Dedifferentiated amniotic fluid mesenchymal stem cell (primary cell): ENCODE measurements around the gene MCTP1.
A peak's percentile ranks its signal among the peaks of the same experiment; 100 is the strongest.

Experiments
- DNase-seq: peaks from one replicate; pipeline ENCODE4 v3.0.0-alpha.2; 2016; ENCODE audit errors: extremely low spot score

Gene MCTP1

DNA sequence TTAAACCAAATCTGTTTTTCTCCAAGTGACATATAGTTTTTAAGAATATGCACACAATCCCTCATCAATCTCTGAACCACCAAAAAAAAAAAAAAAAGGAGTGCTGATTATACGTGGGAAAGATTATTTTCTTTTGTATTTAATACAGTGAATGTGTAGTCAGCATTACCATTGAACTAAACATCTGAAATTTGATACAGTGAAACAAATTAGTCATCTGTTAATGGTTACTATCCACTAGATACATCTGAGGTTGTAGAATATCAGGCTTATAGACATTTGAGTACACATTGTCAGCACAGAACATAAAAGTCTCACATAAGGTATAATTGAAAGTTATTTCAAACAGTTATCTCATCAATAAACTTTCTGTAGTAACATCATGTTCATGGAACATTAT is 579.5 kb downstream of the MCTP1 start:
- peak; percentile 21 for DNase-seq

DNA sequence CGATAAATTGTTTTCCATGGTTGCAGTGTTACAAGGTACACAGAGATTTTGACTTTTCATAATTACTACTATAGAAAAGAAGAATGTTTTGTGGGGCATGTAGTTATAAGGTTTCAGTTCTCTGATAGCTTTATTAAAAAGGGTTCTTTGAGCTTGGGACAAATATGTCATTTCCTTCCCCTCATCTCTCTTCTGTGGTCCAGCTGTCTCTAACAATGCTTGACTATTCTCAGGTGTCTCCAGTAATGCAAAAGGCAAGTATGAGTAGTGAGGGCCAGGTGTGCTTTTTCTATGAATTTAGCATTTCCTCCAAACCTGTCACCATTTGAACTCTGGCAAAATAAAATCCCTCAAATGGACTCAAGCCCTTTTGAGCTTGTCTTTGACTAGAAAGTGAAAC is 582.2 kb downstream of the MCTP1 start:
- no peak for DNase-seq

DNA sequence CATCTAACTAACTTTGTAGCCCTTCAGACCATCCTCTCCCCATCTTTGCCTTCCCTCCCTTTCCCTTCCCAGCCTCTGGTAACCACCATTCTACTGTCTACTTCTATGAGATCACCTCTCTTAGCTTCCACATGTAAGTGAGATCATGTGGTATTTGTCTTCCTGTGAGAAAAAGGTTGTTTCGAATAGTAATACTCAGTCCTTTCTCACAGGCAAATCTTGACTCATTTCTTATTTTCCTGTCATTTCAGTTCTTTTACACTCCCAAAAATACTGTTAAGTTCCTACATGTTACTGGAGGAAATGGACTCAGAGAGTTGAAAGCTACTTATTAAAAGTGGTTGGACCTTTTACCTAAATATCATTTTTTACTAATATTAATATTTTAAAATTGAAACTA is 584.3 kb downstream of the MCTP1 start:
- DNase-seq = no peak

DNA sequence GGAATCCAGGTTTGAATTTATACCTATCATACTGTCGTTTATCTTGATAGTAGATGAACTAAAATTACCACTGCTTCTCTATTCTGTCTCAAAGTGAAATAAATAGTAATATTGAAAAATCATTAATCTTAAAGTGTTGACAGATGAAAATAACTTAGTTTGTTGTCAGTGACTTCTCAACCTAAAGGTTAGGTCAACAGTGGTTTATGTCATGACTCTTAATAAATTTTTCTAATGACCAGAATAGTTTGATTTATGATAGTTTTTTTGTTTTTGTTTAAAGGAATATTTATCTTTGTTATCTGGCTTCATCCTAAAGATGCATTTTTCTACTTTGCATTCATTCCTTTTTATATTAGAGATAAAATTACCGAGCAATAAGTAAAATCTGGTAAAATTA is 585.3 kb downstream of the MCTP1 start:
- DNase-seq = no peak

DNA sequence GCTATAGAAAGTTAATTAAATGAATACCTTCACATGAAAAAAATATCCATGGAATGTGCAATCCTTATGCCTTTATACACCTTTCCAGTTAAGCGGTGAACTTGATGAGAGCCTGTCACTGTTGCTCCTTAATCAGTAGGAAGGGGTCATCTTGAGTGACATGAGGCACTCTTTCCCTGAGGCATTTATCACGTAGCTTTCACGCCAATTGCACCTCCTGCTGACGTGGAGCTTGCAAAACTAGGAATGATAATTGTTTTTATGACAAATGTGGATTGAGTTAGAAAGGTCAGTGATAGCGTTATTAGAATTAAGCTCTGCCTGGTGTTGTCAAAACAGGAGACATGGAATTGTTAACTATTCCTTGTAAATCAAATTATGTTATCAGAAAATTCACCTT is 586.7 kb downstream of the MCTP1 start:
- no peak for DNase-seq

DNA sequence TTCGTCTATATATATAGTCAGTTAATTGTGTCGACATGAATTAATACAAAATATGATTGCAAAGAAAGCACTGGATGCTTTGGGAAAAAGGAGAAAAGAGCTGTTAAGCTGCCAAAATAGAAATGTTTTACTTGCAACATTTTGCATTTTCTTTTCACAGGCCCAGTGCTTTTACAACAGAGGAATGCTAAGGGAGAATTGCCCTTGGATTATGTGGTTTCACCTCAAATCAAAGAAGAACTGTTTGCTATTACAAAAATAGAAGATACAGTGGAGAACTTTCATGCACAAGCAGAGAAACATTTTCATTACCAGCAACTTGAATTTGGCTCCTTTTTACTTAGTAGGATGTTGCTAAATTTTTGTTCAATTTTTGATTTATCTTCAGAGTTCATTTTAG is 590.2 kb downstream of the MCTP1 start:
- no peak for DNase-seq

DNA sequence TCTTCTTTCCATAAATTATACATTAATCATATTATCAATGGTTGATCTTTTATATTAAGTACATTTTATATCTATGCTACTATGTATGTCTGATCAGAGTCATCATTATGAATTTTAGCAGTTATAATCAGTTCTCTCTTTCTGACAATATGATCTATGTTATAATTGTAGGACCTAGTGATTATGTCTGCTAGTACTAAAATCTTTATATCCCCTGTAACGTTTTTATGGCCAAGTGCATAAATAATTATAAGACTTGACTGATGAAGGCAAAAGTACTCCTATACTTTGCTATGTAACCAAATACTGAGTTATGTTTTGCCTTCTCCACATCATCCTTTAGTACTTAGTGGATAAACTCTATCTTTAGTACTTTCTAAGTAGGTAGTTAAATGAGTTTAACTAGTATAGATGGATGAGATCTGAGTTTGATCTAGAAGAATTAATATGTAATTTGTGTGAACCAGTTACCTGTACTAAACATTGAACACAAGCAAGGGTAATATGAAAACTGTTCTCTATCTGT is 591.0 kb downstream of the MCTP1 start:
- no peak for DNase-seq

DNA sequence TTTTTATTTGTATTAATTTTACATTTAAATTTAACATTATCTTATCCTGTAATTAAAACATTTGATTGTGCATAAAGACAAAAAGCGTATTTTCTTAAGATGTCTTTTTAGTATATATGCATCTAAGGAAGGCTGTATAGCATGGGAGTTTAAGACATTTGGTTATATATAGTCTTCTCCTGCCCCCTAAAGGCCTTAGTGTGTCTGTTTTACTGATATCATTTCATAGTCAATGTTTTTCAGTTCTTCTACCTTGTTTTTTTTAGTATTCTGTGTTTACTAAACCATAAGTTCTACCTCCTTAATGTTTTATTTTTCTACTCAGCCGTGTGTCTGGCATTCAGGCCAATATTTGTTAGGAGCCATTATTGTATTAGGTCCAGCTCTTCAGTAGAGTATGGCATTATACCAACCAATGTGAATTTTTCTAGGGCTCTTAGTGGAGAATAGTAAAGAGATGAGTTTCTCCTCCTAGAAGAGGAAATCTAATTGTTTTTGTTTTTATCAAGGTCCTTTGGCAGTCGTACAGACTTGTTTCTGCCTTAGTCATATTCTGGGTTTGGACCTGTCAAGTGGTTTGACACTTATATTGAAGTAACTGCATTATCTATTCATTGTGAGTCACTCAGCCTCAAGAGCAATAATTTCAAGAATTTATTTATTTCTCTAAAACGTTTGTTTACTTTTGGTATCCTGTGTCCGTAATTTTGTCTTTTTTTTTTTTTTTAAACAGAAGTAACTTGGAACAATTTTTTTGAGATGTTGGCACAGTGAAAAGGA is 591.7 kb downstream of the MCTP1 start:
- DNase-seq = peak; percentile 52

DNA sequence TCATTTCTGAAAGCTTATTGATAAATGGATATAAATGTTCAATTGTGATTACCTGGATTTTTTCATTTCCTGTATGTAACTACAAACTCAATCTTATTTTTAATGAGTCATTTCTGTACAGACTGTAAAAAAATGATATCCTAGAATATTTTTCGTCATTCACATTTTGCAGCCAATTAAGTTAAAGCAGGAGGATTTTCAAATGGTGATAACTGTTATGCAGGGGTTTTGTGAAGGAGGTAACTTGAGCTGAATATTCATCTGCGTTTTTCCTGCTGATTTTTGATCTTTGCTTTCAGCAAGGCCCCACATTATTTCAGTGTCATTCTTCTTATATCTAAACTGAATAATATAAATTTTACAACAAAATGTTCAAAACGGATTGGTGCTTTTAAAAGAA is 592.3 kb downstream of the MCTP1 start:
- no peak for DNase-seq

DNA sequence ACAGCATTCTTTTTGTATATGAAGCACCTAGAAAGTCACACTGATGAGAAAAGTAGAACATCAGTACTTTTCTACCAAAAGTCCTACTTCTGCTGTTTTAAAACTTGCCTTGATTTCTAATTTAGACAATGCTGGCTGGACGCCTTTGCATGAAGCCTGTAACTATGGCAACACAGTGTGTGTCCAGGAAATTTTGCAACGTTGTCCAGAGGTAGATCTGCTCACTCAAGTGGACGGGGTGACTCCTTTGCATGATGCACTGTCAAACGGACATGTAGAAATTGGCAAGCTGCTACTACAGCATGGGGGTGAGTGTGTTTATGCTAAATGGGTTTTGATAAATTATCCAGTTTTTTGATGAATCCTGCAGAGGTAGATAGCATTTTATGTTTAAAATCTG is 592.9 kb downstream of the MCTP1 start:
- no peak for DNase-seq

DNA sequence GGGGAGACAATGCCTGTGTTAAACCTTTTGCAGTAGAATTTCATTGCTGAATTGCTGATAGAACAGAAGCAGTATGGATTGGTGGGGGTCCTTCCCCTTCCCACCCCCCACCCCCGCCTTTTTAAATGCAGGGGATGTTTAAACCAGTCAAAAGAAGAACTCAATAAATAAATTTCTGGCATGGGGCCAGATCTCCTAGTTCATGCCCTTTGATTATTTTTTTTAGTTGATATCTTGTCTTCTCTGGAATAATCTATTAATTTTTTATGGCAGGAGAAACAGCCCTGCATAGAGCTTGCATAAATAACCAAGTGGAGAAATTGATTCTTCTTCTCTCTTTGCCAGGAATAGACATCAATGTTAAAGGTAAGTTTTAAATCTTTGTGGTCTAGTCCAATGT is 593.6 kb downstream of the MCTP1 start:
- DNase-seq = no peak

DNA sequence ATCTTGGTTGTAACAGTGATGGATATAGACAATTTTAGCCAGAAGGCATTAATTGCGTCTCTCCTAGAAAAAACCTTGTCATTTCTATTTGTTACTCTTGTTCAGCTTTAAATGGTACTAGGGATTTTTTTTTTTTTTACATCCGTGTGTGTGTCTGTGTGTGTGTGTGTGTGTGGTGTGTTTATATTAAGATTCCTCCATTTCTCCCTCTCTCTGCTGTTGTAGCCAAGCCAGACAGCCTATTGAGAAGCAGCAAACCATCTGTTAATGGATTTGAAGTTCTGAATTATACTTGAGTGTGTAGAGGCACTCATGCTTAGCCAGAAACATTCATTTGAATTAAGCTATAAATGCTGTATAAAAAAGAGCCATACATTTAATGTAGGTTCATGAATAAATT is 594.1 kb downstream of the MCTP1 start:
- no peak for DNase-seq

DNA sequence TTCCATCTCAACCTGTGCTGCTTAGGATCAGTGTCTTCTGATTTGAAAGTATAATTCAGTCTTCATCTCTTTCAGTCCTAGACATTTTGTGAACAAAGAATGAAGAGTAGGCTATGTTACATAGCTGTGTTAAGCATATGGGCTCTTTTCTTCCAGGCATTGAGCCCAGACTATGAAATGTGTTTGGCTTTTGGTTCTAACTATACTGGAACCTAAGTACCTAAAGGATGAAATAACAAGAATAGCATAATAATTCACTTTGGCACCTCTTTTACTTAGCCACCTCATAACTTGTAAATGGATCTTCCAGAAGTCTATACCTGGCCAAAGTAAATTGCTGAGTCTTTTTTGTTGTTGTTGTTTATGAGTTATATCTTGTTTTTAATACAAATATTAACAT is 595.0 kb downstream of the MCTP1 start:
- no peak for DNase-seq

DNA sequence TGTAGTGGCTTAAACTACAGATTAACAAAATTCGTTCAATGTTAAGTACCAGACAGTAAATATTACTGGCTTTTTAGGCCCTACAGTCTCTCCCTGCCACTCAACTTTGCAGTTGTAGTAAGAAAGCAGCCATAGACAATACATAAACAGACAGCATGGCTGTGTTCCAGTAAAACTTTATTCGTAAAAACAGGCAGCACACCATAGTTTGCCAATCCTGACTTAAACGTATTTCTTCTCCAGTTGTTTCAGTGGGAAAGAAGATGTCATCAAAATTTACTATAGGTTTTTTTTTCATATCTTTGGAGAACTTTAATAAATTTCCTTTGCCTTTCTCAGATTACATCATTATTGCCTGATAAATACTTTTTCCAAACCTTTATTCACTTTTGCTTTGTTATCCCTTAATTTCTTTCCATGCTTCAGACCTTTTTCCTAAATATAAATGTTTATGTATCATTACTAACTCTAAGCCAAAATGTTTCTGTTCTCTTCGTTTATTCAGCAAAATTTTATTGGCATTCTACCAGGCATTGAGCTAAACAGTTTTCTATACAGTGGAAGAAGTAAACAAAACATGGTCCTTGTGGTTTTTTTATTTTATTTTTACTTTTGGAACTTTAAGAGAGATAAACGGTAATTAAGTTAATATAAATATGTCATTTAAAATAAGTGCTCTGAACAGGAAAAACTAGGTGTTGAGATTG is 601.9 kb downstream of the MCTP1 start:
- no peak for DNase-seq

DNA sequence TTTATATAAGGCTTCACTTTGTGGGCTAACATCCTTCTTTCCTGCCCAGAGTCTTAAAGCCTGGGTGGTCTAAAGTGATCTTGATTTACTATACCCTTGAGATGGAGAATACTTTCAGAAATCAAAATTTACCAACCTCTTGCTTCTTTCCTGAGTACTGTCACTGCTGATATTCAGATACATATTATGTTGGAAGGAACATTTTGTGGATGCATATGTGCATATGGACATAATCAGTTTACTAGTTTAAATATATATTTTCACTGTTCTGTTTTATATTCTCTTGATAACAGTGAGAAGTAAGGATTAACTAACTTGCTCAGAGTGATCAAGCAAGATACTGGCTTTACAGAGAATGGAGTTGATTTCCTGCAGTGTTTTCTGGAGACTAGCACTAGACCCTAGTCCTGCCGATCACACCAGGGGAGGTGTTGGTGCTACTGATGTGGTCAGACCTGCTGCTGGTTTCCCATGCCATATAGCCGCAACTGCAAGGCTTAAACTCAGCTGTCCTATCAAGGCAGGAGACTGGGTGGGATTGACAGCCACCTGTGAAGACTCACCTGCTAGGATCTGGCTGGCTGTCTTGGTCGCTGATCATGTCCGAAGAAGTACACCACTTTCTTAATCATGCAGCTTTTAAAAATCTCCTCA is 608.8 kb downstream of the MCTP1 start:
- DNase-seq = no peak

DNA sequence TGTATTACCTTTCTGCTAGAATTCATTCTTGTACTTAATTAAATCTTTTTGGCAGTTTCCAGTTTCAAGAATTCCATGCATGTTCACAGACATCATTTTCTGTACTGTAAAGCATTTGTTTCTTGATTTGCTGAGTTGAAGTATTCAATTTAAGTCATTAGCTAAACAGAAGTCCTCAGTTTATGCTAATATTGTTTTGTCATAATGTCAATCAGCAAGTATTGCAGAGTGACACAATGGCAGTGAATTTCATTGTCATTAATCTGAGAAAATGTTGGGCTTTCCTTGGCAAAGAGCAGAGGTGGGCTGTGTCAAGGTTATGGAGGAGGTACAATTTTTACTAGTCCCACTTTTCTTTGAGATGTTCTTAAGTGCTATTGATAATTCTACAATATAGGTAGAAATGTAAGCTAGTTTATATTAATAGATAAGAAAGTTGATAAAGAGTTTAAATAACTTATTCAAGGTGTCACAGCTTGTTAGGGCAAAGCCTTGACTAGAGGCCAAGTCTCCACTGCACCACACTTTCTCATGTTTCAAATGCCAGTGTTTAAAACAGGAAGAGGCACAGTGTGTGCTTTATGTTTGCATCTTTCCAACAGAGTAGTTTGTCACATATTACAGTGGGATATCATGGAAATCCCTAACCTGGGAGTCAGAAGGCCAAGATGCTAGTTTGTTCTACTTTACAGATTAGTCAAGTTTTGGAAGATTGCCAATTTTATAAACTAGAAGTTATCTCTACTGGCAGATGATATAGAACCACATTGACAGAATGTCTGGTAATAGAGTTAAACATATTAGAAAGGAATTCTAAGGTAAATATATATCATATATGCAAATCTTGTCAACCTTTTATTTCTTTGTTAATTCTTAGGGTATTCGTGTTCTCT is 610.2 kb downstream of the MCTP1 start:
- no peak for DNase-seq

DNA sequence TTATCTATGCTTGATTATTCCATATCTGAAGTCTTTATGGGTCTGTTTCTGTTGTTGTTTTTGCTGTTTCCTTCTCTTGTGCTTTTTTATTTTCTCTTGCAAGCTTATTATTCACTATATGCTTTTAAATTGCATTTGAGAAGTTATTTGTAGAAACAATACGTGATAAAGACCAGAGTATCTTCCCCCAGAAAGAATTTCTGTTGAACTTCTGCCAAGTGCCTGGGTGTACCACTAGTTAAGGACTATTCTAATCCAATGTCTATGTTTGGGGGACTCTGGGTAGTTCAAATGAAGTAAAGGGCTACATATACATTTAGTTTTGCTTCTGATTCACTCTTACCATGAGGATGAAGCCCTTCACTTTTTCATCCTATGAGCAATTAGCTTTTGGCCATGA is 612.1 kb downstream of the MCTP1 start:
- DNase-seq = no peak

DNA sequence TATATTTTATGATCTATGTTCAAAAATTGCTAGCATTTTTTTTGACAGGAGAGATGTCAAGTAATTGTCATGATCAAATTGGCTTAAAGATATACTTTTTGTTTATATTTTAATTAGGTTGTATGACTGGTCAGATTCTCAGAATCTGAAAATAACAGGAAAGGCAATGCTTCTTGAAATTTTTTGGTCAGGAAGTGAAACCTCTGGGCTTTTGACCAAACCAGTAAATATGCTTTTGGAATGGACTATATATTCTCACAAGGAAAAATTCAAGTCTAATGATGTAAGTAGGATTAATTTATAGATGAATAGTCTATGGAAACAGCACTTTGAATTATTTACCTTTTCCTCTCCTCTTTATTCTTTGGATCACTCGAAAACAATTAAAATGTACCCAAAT is 614.2 kb downstream of the MCTP1 start:
- DNase-seq = peak; percentile 20

DNA sequence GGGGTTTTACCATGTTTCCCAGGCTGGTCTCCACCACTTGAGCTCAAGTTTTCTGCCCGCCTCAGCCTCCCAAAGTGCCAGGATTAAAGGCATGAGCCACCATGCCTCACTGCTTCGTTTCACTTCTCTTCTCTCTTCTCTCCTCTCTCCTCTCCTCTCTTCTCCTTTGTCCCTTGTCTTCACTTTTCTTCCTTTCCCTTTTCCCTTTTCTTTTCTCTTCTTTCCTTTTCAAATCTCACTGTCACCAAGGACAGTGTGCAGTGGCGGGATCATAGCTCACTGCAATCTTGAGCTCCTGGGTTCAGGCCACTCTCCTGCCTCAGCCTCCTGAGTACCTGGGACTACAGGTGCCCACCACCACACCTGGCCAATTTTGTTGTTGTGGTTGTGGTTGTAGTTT is 617.0 kb downstream of the MCTP1 start:
- no peak for DNase-seq

DNA sequence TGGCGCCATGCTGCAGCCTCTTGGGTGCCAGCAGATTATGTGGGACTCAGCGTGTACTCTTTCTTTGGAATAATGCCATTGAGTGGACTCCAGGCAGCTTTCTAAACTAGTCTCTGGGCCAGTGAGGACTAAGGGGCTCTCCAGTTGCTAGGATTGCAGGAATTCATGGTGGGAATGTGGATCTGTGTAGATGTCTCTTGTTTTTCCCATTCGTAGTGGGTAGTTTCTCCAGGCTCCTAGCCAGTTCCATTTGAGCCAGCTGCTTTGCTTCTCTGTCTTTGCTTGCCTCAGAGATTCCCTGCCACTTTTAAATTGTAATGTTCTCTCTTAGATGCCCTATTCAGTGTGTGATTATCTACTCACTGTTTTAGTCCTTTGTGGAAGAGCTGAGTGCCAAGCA is 623.8 kb downstream of the MCTP1 start:
- DNase-seq = no peak

DNA sequence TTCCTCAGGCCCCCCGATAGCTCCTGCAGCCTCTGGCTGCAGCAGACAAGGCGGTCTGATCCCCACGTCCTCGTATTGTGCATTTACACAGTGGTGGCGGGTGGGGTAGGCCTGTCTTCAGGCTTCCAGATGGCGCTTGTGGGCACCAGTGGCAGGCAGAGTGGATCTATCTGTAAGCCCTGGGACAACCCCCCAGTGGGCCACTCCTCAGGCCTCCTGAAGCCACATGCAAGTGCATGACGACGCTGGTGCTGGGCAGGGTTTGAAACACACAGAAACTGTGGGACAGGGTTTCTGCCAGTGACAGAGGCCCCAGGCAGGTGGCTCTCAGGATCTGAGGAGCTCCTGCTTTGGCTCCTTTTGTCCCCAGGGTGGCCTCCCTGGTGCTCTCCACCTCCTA is 624.4 kb downstream of the MCTP1 start:
- DNase-seq = no peak

DNA sequence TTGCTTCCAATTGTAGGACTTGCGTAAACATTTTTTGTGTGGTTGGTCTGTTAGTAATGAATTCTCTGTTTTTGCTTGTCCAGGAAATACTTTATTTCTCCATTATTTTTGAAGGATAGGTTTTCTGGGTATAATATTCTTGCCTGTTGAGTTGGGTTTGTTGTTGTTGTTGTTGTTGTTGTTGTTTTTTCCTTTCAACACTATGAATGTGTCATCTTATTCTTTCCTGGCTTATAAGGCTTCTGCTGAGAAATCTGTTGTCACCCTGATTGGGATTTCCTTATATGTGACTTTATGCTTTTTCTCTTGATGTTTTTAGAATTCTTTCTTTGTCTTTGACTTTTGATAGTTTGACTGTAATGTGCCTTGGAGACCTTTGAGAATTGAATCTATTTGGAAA is 626.6 kb downstream of the MCTP1 start:
- no peak for DNase-seq
